Measurements from ENCODE around the gene RPUSD2. TPM values are rescaled to one million over a fixed set of nuclear protein-coding genes. Genes with fewer than 3 reads are reported as not detected.

Gene RPUSD2
- total and polyA plus RNA-seq, 5 donors from 2014 or later, result 13.5 to 27.7 (median 23.8) TPM

GRCh38 chr15:40538976-40539375 is 30.1 kb upstream of the RPUSD2 start:
- Mint-ChIP-seq H3K9me3 (no peaks in the 10 kb centered on the region), H3K27me3 (no peaks in the 10 kb centered on the region), H3K4me1 (no peaks in the 10 kb centered on the region), H3K27ac (peak overlapping the region in 1 of 3 donors; percentile 83), H3K36me3 (peaks cover 26% of the 10 kb centered on the region), H3K4me3 (no peak overlapping the region)
- Histone ChIP-seq H3K9me3 (ENCODE audit: control insufficient read depth in 2 of 2, low read length in 2 of 2) (no peaks in the 10 kb centered on the region), H3K4me3 (ENCODE audit: low read depth, low read length) (no peak overlapping the region), H3K4me1 (ENCODE audit: control insufficient read depth, insufficient read depth, low read length, poor library complexity, severe bottlenecking) (no peaks in the 10 kb centered on the region), H3K27me3 (ENCODE audit: control insufficient read depth, insufficient read depth, low read length) (no peaks in the 10 kb centered on the region), H3K36me3 (ENCODE audit: control insufficient read depth, insufficient read depth, low read length) (peaks cover 5% of the 10 kb centered on the region), H3K27ac (ENCODE audit: insufficient read depth, low read length, poor library complexity, severe bottlenecking) (no peak overlapping the region)
- DNase-seq, result no peak
- ATAC-seq (ENCODE audit: low read depth in 2 of 2), result no peak

- no peaks in the 10 kb centered on the region for H3K27me3 ChIP-seq (ENCODE audit: control insufficient read depth, insufficient read depth, low read length)
- H3K9me3 Mint-ChIP-seq, result no peaks in the 10 kb centered on the region
- peaks cover 0 to 13% (median 2%) of the 10 kb centered on the region in 4 donors for H3K4me1 Mint-ChIP-seq
- no peaks in the 10 kb centered on the region for H3K9me3 ChIP-seq (ENCODE audit: control insufficient read depth in 2 of 2, low read length in 2 of 2)
- ATAC-seq (ENCODE audit: low read depth in 2 of 2), result no peak
- DNase-seq, result no peak
- no peaks in the 10 kb centered on the region for H3K27me3 Mint-ChIP-seq
- H3K27ac ChIP-seq (ENCODE audit: insufficient read depth, low read length, poor library complexity, severe bottlenecking), result no peak overlapping the region
- no peaks in the 10 kb centered on the region for H3K4me1 ChIP-seq (ENCODE audit: control insufficient read depth, insufficient read depth, low read length, poor library complexity, severe bottlenecking)
- peaks cover 16% of the 10 kb centered on the region for H3K36me3 Mint-ChIP-seq
- peaks cover 18% of the 10 kb centered on the region for H3K36me3 ChIP-seq (ENCODE audit: control insufficient read depth, insufficient read depth, low read length)
- no peak overlapping the region for H3K27ac Mint-ChIP-seq
- H3K4me3 Mint-ChIP-seq, result peak overlapping the region in 1 of 4 donors; percentile 34
- no peak overlapping the region for H3K4me3 ChIP-seq (ENCODE audit: low read depth, low read length)
These were observed 26.0 kb upstream of the RPUSD2 start for GRCh38 chr15:40543082-40543481.

GRCh38 chr15:40543631-40544294 is 25.3 kb upstream of the RPUSD2 start:
- Histone ChIP-seq H3K4me3 (ENCODE audit: low read depth, low read length) (no peak overlapping the region), H3K9me3 (ENCODE audit: control insufficient read depth in 2 of 2, low read length in 2 of 2) (no peaks in the 10 kb centered on the region), H3K36me3 (ENCODE audit: control insufficient read depth, insufficient read depth, low read length) (peaks cover 22% of the 10 kb centered on the region), H3K27me3 (ENCODE audit: control insufficient read depth, insufficient read depth, low read length) (no peaks in the 10 kb centered on the region), H3K4me1 (ENCODE audit: control insufficient read depth, insufficient read depth, low read length, poor library complexity, severe bottlenecking) (no peaks in the 10 kb centered on the region), H3K27ac (ENCODE audit: insufficient read depth, low read length, poor library complexity, severe bottlenecking) (no peak overlapping the region)
- Mint-ChIP-seq H3K27ac (peak overlapping the region in 2 of 3 donors; percentile 34 to 84), H3K4me3 (no peak overlapping the region), H3K9me3 (no peaks in the 10 kb centered on the region), H3K27me3 (no peaks in the 10 kb centered on the region), H3K36me3 (peaks cover 18% of the 10 kb centered on the region), H3K4me1 (peaks cover 0 to 13% (median 2%) of the 10 kb centered on the region in 4 donors)
- ATAC-seq (ENCODE audit: low read depth in 2 of 2), result peak; percentile 24 to 42
- DNase-seq, result no peak

GRCh38 chr15:40545457-40545856 is 23.6 kb upstream of the RPUSD2 start:
- H3K36me3 Mint-ChIP-seq, result peaks cover 22% of the 10 kb centered on the region
- H3K4me3 ChIP-seq (ENCODE audit: low read depth, low read length), result no peak overlapping the region
- H3K4me3 Mint-ChIP-seq, result no peak overlapping the region
- H3K4me1 ChIP-seq (ENCODE audit: control insufficient read depth, insufficient read depth, low read length, poor library complexity, severe bottlenecking), result no peaks in the 10 kb centered on the region
- no peaks in the 10 kb centered on the region for H3K27me3 ChIP-seq (ENCODE audit: control insufficient read depth, insufficient read depth, low read length)
- no peak overlapping the region for H3K27ac ChIP-seq (ENCODE audit: insufficient read depth, low read length, poor library complexity, severe bottlenecking)
- H3K36me3 ChIP-seq (ENCODE audit: control insufficient read depth, insufficient read depth, low read length), result peaks cover 29% of the 10 kb centered on the region
- DNase-seq (no peak), ATAC-seq (ENCODE audit: low read depth in 2 of 2) (no peak)
- H3K9me3 ChIP-seq (ENCODE audit: control insufficient read depth in 2 of 2, low read length in 2 of 2), result no peaks in the 10 kb centered on the region
- H3K4me1 Mint-ChIP-seq, result peaks cover 0 to 13% (median 3%) of the 10 kb centered on the region in 4 donors
- peak overlapping the region in 1 of 3 donors; percentile 64 for H3K27ac Mint-ChIP-seq
- no peaks in the 10 kb centered on the region for H3K9me3 Mint-ChIP-seq
- H3K27me3 Mint-ChIP-seq, result no peaks in the 10 kb centered on the region

- Histone ChIP-seq H3K9me3 (ENCODE audit: control insufficient read depth in 2 of 2, low read length in 2 of 2) (no peaks in the 10 kb centered on the region), H3K27me3 (ENCODE audit: control insufficient read depth, insufficient read depth, low read length) (no peaks in the 10 kb centered on the region), H3K36me3 (ENCODE audit: control insufficient read depth, insufficient read depth, low read length) (peaks cover 47% of the 10 kb centered on the region), H3K4me3 (ENCODE audit: low read depth, low read length) (no peak overlapping the region), H3K4me1 (ENCODE audit: control insufficient read depth, insufficient read depth, low read length, poor library complexity, severe bottlenecking) (no peaks in the 10 kb centered on the region), H3K27ac (ENCODE audit: insufficient read depth, low read length, poor library complexity, severe bottlenecking) (no peak overlapping the region)
- ATAC-seq (ENCODE audit: low read depth in 2 of 2) (no peak), DNase-seq (no peak)
- no peak overlapping the region for H3K27ac Mint-ChIP-seq
- no peaks in the 10 kb centered on the region for H3K27me3 Mint-ChIP-seq
- H3K4me3 Mint-ChIP-seq, result no peak overlapping the region
- H3K4me1 Mint-ChIP-seq, result peaks cover 4 to 13% (median 6%) of the 10 kb centered on the region in 4 donors
- peaks cover 35% of the 10 kb centered on the region for H3K36me3 Mint-ChIP-seq
- H3K9me3 Mint-ChIP-seq, result no peaks in the 10 kb centered on the region
These were observed 20.5 kb upstream of the RPUSD2 start for GRCh38 chr15:40548610-40549009.

GRCh38 chr15:40549894-40550293 is 19.2 kb upstream of the RPUSD2 start:
- Histone ChIP-seq H3K9me3 (ENCODE audit: control insufficient read depth in 2 of 2, low read length in 2 of 2) (no peaks in the 10 kb centered on the region), H3K4me3 (ENCODE audit: low read depth, low read length) (no peak overlapping the region), H3K27ac (ENCODE audit: insufficient read depth, low read length, poor library complexity, severe bottlenecking) (no peak overlapping the region), H3K36me3 (ENCODE audit: control insufficient read depth, insufficient read depth, low read length) (peaks cover 59% of the 10 kb centered on the region), H3K4me1 (ENCODE audit: control insufficient read depth, insufficient read depth, low read length, poor library complexity, severe bottlenecking) (no peaks in the 10 kb centered on the region), H3K27me3 (ENCODE audit: control insufficient read depth, insufficient read depth, low read length) (no peaks in the 10 kb centered on the region)
- Mint-ChIP-seq H3K27ac (no peak overlapping the region), H3K4me1 (peaks cover 4 to 9% (median 6%) of the 10 kb centered on the region in 4 donors), H3K4me3 (no peak overlapping the region), H3K27me3 (no peaks in the 10 kb centered on the region), H3K9me3 (no peaks in the 10 kb centered on the region), H3K36me3 (peaks cover 41% of the 10 kb centered on the region)
- DNase-seq, result no peak
- no peak for ATAC-seq (ENCODE audit: low read depth in 2 of 2)

GRCh38 chr15:40550341-40551037 is 18.6 kb upstream of the RPUSD2 start:
- no peak overlapping the region for H3K27ac Mint-ChIP-seq
- H3K27ac ChIP-seq (ENCODE audit: insufficient read depth, low read length, poor library complexity, severe bottlenecking), result no peak overlapping the region
- no peaks in the 10 kb centered on the region for H3K4me1 ChIP-seq (ENCODE audit: control insufficient read depth, insufficient read depth, low read length, poor library complexity, severe bottlenecking)
- peaks cover 42% of the 10 kb centered on the region for H3K36me3 Mint-ChIP-seq
- no peak overlapping the region for H3K4me3 Mint-ChIP-seq
- DNase-seq, result no peak
- H3K9me3 Mint-ChIP-seq, result no peaks in the 10 kb centered on the region
- H3K4me3 ChIP-seq (ENCODE audit: low read depth, low read length), result no peak overlapping the region
- no peaks in the 10 kb centered on the region for H3K27me3 Mint-ChIP-seq
- peak in 1 of 2 donors; percentile 43 for ATAC-seq (ENCODE audit: low read depth in 2 of 2)
- no peaks in the 10 kb centered on the region for H3K9me3 ChIP-seq (ENCODE audit: control insufficient read depth in 2 of 2, low read length in 2 of 2)
- no peaks in the 10 kb centered on the region for H3K27me3 ChIP-seq (ENCODE audit: control insufficient read depth, insufficient read depth, low read length)
- peaks cover 4 to 7% (median 6%) of the 10 kb centered on the region in 4 donors for H3K4me1 Mint-ChIP-seq
- H3K36me3 ChIP-seq (ENCODE audit: control insufficient read depth, insufficient read depth, low read length), result peaks cover 65% of the 10 kb centered on the region

- H3K36me3 ChIP-seq (ENCODE audit: control insufficient read depth, insufficient read depth, low read length), result peaks cover 53% of the 10 kb centered on the region
- no peak for ATAC-seq (ENCODE audit: low read depth in 2 of 2)
- H3K4me1 Mint-ChIP-seq, result peaks cover 10 to 22% (median 17%) of the 10 kb centered on the region in 4 donors
- H3K9me3 Mint-ChIP-seq, result no peaks in the 10 kb centered on the region
- no peak overlapping the region for H3K27ac ChIP-seq (ENCODE audit: insufficient read depth, low read length, poor library complexity, severe bottlenecking)
- no peaks in the 10 kb centered on the region for H3K4me1 ChIP-seq (ENCODE audit: control insufficient read depth, insufficient read depth, low read length, poor library complexity, severe bottlenecking)
- no peak overlapping the region for H3K4me3 Mint-ChIP-seq
- peak overlapping the region in 1 of 3 donors; percentile 20 for H3K27ac Mint-ChIP-seq
- H3K9me3 ChIP-seq (ENCODE audit: control insufficient read depth in 2 of 2, low read length in 2 of 2), result no peaks in the 10 kb centered on the region
- DNase-seq, result no peak
- peaks cover 39% of the 10 kb centered on the region for H3K36me3 Mint-ChIP-seq
- no peaks in the 10 kb centered on the region for H3K27me3 Mint-ChIP-seq
- no peaks in the 10 kb centered on the region for H3K27me3 ChIP-seq (ENCODE audit: control insufficient read depth, insufficient read depth, low read length)
- H3K4me3 ChIP-seq (ENCODE audit: low read depth, low read length), result no peak overlapping the region
These were observed 15.0 kb upstream of the RPUSD2 start for GRCh38 chr15:40554161-40554525.

Data from CD4-positive, CD25-positive, alpha-beta regulatory T cell (primary cell).